ENCODE results near the gene EFEMP2.

Gene EFEMP2

GRCh38 chr11:65854852-65855837, 17.5 kb downstream of the EFEMP2 start:
- H3K9ac ChIP-seq (ENCODE audit: low read depth in 1 of 2, low read length in 2 of 2) = peak overlapping the region; percentile 86 to 87
- H3K9me3 ChIP-seq (ENCODE audit: control insufficient read depth in 1 of 2, low read length in 2 of 2) = peaks cover 3 to 4% of the 10 kb centered on the region in 2 donors
- peaks cover 44 to 58% of the 10 kb centered on the region in 2 donors for H3K36me3 ChIP-seq (ENCODE audit: control insufficient read depth in 1 of 2, insufficient read depth in 2 of 2, low read length in 2 of 2)
- H3K27ac ChIP-seq (ENCODE audit: low read depth, low read length) = peak overlapping the region; percentile 61
- H3K27me3 ChIP-seq (ENCODE audit: control insufficient read depth in 1 of 2, insufficient read depth in 2 of 2, low read length in 2 of 2) = no peaks in the 10 kb centered on the region
- peak overlapping the region; percentile 91 to 98 for H3K4me3 ChIP-seq (ENCODE audit: low read depth in 1 of 2, low read length in 2 of 2)
- H3K4me1 ChIP-seq (ENCODE audit: control insufficient read depth in 1 of 2, insufficient read depth in 2 of 2, low read length in 2 of 2) = peaks cover 50 to 58% of the 10 kb centered on the region in 2 donors

GRCh38 chr11:65854161-65854592, 18.4 kb downstream of the EFEMP2 start:
- peak overlapping the region; percentile 24 to 98 for H3K4me3 ChIP-seq (ENCODE audit: low read depth in 1 of 2, low read length in 2 of 2)
- H3K4me1 ChIP-seq (ENCODE audit: control insufficient read depth in 1 of 2, insufficient read depth in 2 of 2, low read length in 2 of 2) = peaks cover 54 to 56% of the 10 kb centered on the region in 2 donors
- peak overlapping the region; percentile 3 for H3K27ac ChIP-seq (ENCODE audit: low read depth, low read length)
- peaks cover 3 to 4% of the 10 kb centered on the region in 2 donors for H3K9me3 ChIP-seq (ENCODE audit: control insufficient read depth in 1 of 2, low read length in 2 of 2)
- H3K9ac ChIP-seq (ENCODE audit: low read depth in 1 of 2, low read length in 2 of 2) = peak overlapping the region in 1 of 2 donors; percentile 58
- peaks cover 44 to 58% of the 10 kb centered on the region in 2 donors for H3K36me3 ChIP-seq (ENCODE audit: control insufficient read depth in 1 of 2, insufficient read depth in 2 of 2, low read length in 2 of 2)
- no peaks in the 10 kb centered on the region for H3K27me3 ChIP-seq (ENCODE audit: control insufficient read depth in 1 of 2, insufficient read depth in 2 of 2, low read length in 2 of 2)

- Histone ChIP-seq H3K27ac (ENCODE audit: low read depth, low read length) (peak overlapping the region; percentile 58), H3K4me3 (ENCODE audit: low read depth in 1 of 2, low read length in 2 of 2) (peak overlapping the region; percentile 50 to 53), H3K9ac (ENCODE audit: low read depth in 1 of 2, low read length in 2 of 2) (peak overlapping the region; percentile 55 to 58), H3K9me3 (ENCODE audit: control insufficient read depth in 1 of 2, low read length in 2 of 2) (peaks cover 3 to 4% of the 10 kb centered on the region in 2 donors), H3K36me3 (ENCODE audit: control insufficient read depth in 1 of 2, insufficient read depth in 2 of 2, low read length in 2 of 2) (peaks cover 44 to 58% of the 10 kb centered on the region in 2 donors), H3K4me1 (ENCODE audit: control insufficient read depth in 1 of 2, insufficient read depth in 2 of 2, low read length in 2 of 2) (peaks cover 54 to 58% of the 10 kb centered on the region in 2 donors), H3K27me3 (ENCODE audit: control insufficient read depth in 1 of 2, insufficient read depth in 2 of 2, low read length in 2 of 2) (no peaks in the 10 kb centered on the region)
Measured at GRCh38 chr11:65853246-65853979, 19.2 kb downstream of the EFEMP2 start.

- Histone ChIP-seq H3K4me1 (ENCODE audit: control insufficient read depth in 1 of 2, insufficient read depth in 2 of 2, low read length in 2 of 2) (peaks cover 54 to 58% of the 10 kb centered on the region in 2 donors), H3K9ac (ENCODE audit: low read depth in 1 of 2, low read length in 2 of 2) (peak overlapping the region; percentile 55 to 58), H3K9me3 (ENCODE audit: control insufficient read depth in 1 of 2, low read length in 2 of 2) (peaks cover 3 to 4% of the 10 kb centered on the region in 2 donors), H3K27me3 (ENCODE audit: control insufficient read depth in 1 of 2, insufficient read depth in 2 of 2, low read length in 2 of 2) (no peaks in the 10 kb centered on the region), H3K27ac (ENCODE audit: low read depth, low read length) (peak overlapping the region; percentile 58), H3K36me3 (ENCODE audit: control insufficient read depth in 1 of 2, insufficient read depth in 2 of 2, low read length in 2 of 2) (peaks cover 44 to 58% of the 10 kb centered on the region in 2 donors), H3K4me3 (ENCODE audit: low read depth in 1 of 2, low read length in 2 of 2) (peak overlapping the region; percentile 50 to 53)
Measured at GRCh38 chr11:65852508-65853245, 19.9 kb downstream of the EFEMP2 start.

- Histone ChIP-seq H3K4me1 (ENCODE audit: control insufficient read depth in 1 of 2, insufficient read depth in 2 of 2, low read length in 2 of 2) (peaks cover 54 to 58% of the 10 kb centered on the region in 2 donors), H3K9me3 (ENCODE audit: control insufficient read depth in 1 of 2, low read length in 2 of 2) (peaks cover 3 to 4% of the 10 kb centered on the region in 2 donors), H3K27ac (ENCODE audit: low read depth, low read length) (no peak overlapping the region), H3K9ac (ENCODE audit: low read depth in 1 of 2, low read length in 2 of 2) (peak overlapping the region; percentile 2 to 26), H3K4me3 (ENCODE audit: low read depth in 1 of 2, low read length in 2 of 2) (peak overlapping the region in 1 of 2 donors; percentile 32), H3K36me3 (ENCODE audit: control insufficient read depth in 1 of 2, insufficient read depth in 2 of 2, low read length in 2 of 2) (peaks cover 44 to 58% of the 10 kb centered on the region in 2 donors), H3K27me3 (ENCODE audit: control insufficient read depth in 1 of 2, insufficient read depth in 2 of 2, low read length in 2 of 2) (no peaks in the 10 kb centered on the region)
Measured at GRCh38 chr11:65851811-65852507, 20.6 kb downstream of the EFEMP2 start.

- peaks cover 3 to 4% of the 10 kb centered on the region in 2 donors for H3K9me3 ChIP-seq (ENCODE audit: control insufficient read depth in 1 of 2, low read length in 2 of 2)
- no peak overlapping the region for H3K9ac ChIP-seq (ENCODE audit: low read depth in 1 of 2, low read length in 2 of 2)
- no peak overlapping the region for H3K4me3 ChIP-seq (ENCODE audit: low read depth in 1 of 2, low read length in 2 of 2)
- peaks cover 48 to 52% of the 10 kb centered on the region in 2 donors for H3K4me1 ChIP-seq (ENCODE audit: control insufficient read depth in 1 of 2, insufficient read depth in 2 of 2, low read length in 2 of 2)
- H3K36me3 ChIP-seq (ENCODE audit: control insufficient read depth in 1 of 2, insufficient read depth in 2 of 2, low read length in 2 of 2) = peaks cover 38 to 54% of the 10 kb centered on the region in 2 donors
- no peak overlapping the region for H3K27ac ChIP-seq (ENCODE audit: low read depth, low read length)
- H3K27me3 ChIP-seq (ENCODE audit: control insufficient read depth in 1 of 2, insufficient read depth in 2 of 2, low read length in 2 of 2) = no peaks in the 10 kb centered on the region
Measured at GRCh38 chr11:65851083-65851579, 21.5 kb downstream of the EFEMP2 start.

- Histone ChIP-seq H3K27ac (ENCODE audit: low read depth, low read length) (no peak overlapping the region), H3K4me3 (ENCODE audit: low read depth in 1 of 2, low read length in 2 of 2) (no peak overlapping the region), H3K9ac (ENCODE audit: low read depth in 1 of 2, low read length in 2 of 2) (no peak overlapping the region), H3K27me3 (ENCODE audit: control insufficient read depth in 1 of 2, insufficient read depth in 2 of 2, low read length in 2 of 2) (no peaks in the 10 kb centered on the region), H3K4me1 (ENCODE audit: control insufficient read depth in 1 of 2, insufficient read depth in 2 of 2, low read length in 2 of 2) (peaks cover 41 to 45% of the 10 kb centered on the region in 2 donors), H3K36me3 (ENCODE audit: control insufficient read depth in 1 of 2, insufficient read depth in 2 of 2, low read length in 2 of 2) (peaks cover 32 to 47% of the 10 kb centered on the region in 2 donors), H3K9me3 (ENCODE audit: control insufficient read depth in 1 of 2, low read length in 2 of 2) (peaks cover 3 to 4% of the 10 kb centered on the region in 2 donors)
Measured at GRCh38 chr11:65850217-65851082, 22.1 kb downstream of the EFEMP2 start.

- no peaks in the 10 kb centered on the region for H3K27me3 ChIP-seq (ENCODE audit: control insufficient read depth in 1 of 2, insufficient read depth in 2 of 2, low read length in 2 of 2)
- H3K4me3 ChIP-seq (ENCODE audit: low read depth in 1 of 2, low read length in 2 of 2) = no peak overlapping the region
- peaks cover 3 to 4% of the 10 kb centered on the region in 2 donors for H3K9me3 ChIP-seq (ENCODE audit: control insufficient read depth in 1 of 2, low read length in 2 of 2)
- peaks cover 34 to 39% of the 10 kb centered on the region in 2 donors for H3K4me1 ChIP-seq (ENCODE audit: control insufficient read depth in 1 of 2, insufficient read depth in 2 of 2, low read length in 2 of 2)
- no peak overlapping the region for H3K9ac ChIP-seq (ENCODE audit: low read depth in 1 of 2, low read length in 2 of 2)
- no peak overlapping the region for H3K27ac ChIP-seq (ENCODE audit: low read depth, low read length)
- peaks cover 29 to 41% of the 10 kb centered on the region in 2 donors for H3K36me3 ChIP-seq (ENCODE audit: control insufficient read depth in 1 of 2, insufficient read depth in 2 of 2, low read length in 2 of 2)
Measured at GRCh38 chr11:65849771-65850216, 22.8 kb downstream of the EFEMP2 start.
